Chondrocyte (in vitro differentiated cells): Measurements from ENCODE around the gene TRIM71. TPM values are rescaled to one million over a fixed set of nuclear protein-coding genes. Genes with fewer than 3 reads are reported as not detected.
A peak's percentile ranks its signal among the peaks of the same experiment; 100 is the strongest.
"Not testable (repeated sequence)": the region's sequence is repeated elsewhere in the genome, so short reads cannot be mapped to it uniquely, and the experiment has no call there.

Experiments
- DNase-seq: peaks from one replicate; pipeline ENCODE4 v3.0.0; 2021; ENCODE audit warnings: mixed read lengths, low spot score
- H3K27ac Mint-ChIP-seq: one replicate; pipeline ENCODE4 v1.8.0; 2021; ENCODE audit warnings: mild to moderate bottlenecking, moderate library complexity, mixed read lengths; ENCODE audit not compliant: unreplicated experiment
- H3K27me3 Mint-ChIP-seq: 2 replicates; pipeline ENCODE4 v1.8.0; 2021; ENCODE audit warnings: low read depth, mixed read lengths
- H3K36me3 Mint-ChIP-seq: 2 replicates; pipeline ENCODE4 v1.8.0; 2021; ENCODE audit warnings: low read depth, mixed read lengths
- H3K4me1 Mint-ChIP-seq: 2 replicates; pipeline ENCODE4 v1.8.0; 2021; ENCODE audit warnings: low read depth, mild to moderate bottlenecking, mixed read lengths
- H3K4me3 Mint-ChIP-seq: one replicate; pipeline ENCODE4 v1.8.0; 2021; ENCODE audit warnings: mild to moderate bottlenecking, moderate library complexity, mixed read lengths; ENCODE audit not compliant: unreplicated experiment
- H3K9me3 Mint-ChIP-seq: 2 replicates; pipeline ENCODE4 v1.8.0; 2021; ENCODE audit warnings: low read depth, mixed read lengths
- CTCF ChIP-seq: fragments of 200-600 bp; sonication (generic); IDR thresholded peaks from 2 replicates; pipeline ENCODE4 v1.5.0; 2021; ENCODE audit warnings: antibody characterized with exemption, mild to moderate bottlenecking, moderate library complexity
- total RNA-seq: library from RNA; stranded (reverse); gene quantifications from 3 replicates; pipeline ENCODE4 v1.2.1, GENCODE V29; 2021

TRIM71 gene
- total RNA-seq, 1 donor from 2014 or later, result 0.05 TPM

- TF ChIP-seq CTCF, result no peak
- Mint-ChIP-seq H3K27ac (no peak overlapping the region), H3K36me3 (no peaks in the 10 kb centered on the region), H3K4me1 (peaks cover 4% of the 10 kb centered on the region), H3K4me3 (no peak overlapping the region), H3K27me3 (no peaks in the 10 kb centered on the region), H3K9me3 (no peaks in the 10 kb centered on the region)
- DNase-seq, result no peak
These were observed 35.4 kb upstream of the TRIM71 start for GRCh38 chr3:32782407-32782806.

- H3K27ac Mint-ChIP-seq, result no peak overlapping the region
- no peaks in the 10 kb centered on the region for H3K4me1 Mint-ChIP-seq
- no peaks in the 10 kb centered on the region for H3K9me3 Mint-ChIP-seq
- H3K4me3 Mint-ChIP-seq, result no peak overlapping the region
- no peaks in the 10 kb centered on the region for H3K36me3 Mint-ChIP-seq
- no peak for TF ChIP-seq CTCF
- H3K27me3 Mint-ChIP-seq, result peaks cover 3% of the 10 kb centered on the region
- no peak for DNase-seq
These were observed 26.0 kb upstream of the TRIM71 start for GRCh38 chr3:32791833-32792232.

- H3K27ac Mint-ChIP-seq, result no peak overlapping the region
- no peak for DNase-seq
- TF ChIP-seq CTCF, result no peak
- no peak overlapping the region for H3K4me3 Mint-ChIP-seq
- no peaks in the 10 kb centered on the region for H3K36me3 Mint-ChIP-seq
- peaks cover 3% of the 10 kb centered on the region for H3K27me3 Mint-ChIP-seq
- H3K4me1 Mint-ChIP-seq, result no peaks in the 10 kb centered on the region
- H3K9me3 Mint-ChIP-seq, result no peaks in the 10 kb centered on the region
These were observed 23.1 kb upstream of the TRIM71 start for GRCh38 chr3:32794487-32795308.

- not testable (repeated sequence) for H3K4me3 Mint-ChIP-seq, DNase-seq, H3K27me3 Mint-ChIP-seq, H3K27ac Mint-ChIP-seq, H3K4me1 Mint-ChIP-seq, H3K36me3 Mint-ChIP-seq, H3K9me3 Mint-ChIP-seq
These were observed 21.3 kb upstream of the TRIM71 start for GRCh38 chr3:32796384-32796950.

GRCh38 chr3:32797776-32798175, 20.0 kb upstream of the TRIM71 start:
- H3K27ac Mint-ChIP-seq, result no peak overlapping the region
- H3K27me3 Mint-ChIP-seq, result peaks cover 3% of the 10 kb centered on the region
- peak; percentile 14 for DNase-seq
- no peaks in the 10 kb centered on the region for H3K9me3 Mint-ChIP-seq
- no peak for TF ChIP-seq CTCF
- no peaks in the 10 kb centered on the region for H3K36me3 Mint-ChIP-seq
- H3K4me3 Mint-ChIP-seq, result no peak overlapping the region
- no peaks in the 10 kb centered on the region for H3K4me1 Mint-ChIP-seq

- H3K4me3 Mint-ChIP-seq, H3K36me3 Mint-ChIP-seq, H3K9me3 Mint-ChIP-seq, H3K27ac Mint-ChIP-seq, H3K27me3 Mint-ChIP-seq, H3K4me1 Mint-ChIP-seq, DNase-seq: not testable (repeated sequence)
These were observed 16.4 kb upstream of the TRIM71 start for GRCh38 chr3:32801440-32801839.
